ENCODE data around the gene SPINDOC.
"Not testable (repeated sequence)": the region's sequence is repeated elsewhere in the genome, so short reads cannot be mapped to it uniquely, and the experiment has no call there.

Gene SPINDOC

DNA sequence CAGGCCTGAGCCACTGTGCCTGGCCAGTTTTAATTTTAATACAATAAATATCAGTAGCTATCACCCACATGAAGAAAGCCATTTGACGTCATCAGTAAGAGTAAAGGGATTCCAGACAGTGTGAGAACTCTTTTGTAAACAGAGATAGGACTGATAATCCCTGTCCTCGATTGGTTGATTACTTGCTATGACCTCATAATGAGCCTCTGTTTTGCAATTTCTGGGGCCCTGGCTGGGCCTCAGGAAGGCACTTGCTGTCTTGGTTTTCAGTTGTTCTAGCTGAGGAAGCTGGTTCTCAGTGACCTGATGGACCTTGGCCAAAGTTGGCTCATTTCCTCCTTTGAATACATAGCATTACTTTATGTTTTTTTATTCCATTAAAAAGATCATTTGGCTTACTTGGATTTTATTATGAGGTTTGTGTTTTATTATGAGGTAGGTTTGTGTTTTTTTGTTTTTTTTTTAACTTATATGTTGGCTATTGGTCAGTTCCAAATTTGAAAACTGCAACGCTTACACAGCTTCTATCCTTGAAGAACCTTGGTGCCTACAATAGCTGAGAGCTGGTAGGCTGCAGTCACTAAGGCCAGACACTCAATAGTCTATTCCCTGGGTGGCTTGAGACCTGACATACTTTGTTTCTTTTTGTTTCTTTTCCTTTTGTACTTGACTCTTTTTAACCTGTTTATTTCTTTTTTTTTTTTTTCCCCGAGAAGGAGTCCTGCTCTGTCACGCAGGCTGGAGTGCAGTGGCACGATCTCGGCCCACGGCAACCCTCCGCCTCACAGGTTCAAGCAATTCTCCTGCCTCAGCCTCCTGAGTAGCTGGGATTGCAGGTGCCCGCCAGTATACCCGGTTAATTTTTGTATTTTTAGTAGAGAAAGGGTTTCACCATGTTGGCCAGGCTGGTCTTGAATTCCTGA lies 45.6 kb downstream of the SPINDOC start:
- no peak for DNase-seq

- no peak for DNase-seq
These were observed 49.7 kb downstream of the SPINDOC start for GRCh38 chr11:63862923-63863322.

- DNase-seq: not testable (repeated sequence)
These were observed 50.4 kb downstream of the SPINDOC start for GRCh38 chr11:63863620-63864019.

DNA sequence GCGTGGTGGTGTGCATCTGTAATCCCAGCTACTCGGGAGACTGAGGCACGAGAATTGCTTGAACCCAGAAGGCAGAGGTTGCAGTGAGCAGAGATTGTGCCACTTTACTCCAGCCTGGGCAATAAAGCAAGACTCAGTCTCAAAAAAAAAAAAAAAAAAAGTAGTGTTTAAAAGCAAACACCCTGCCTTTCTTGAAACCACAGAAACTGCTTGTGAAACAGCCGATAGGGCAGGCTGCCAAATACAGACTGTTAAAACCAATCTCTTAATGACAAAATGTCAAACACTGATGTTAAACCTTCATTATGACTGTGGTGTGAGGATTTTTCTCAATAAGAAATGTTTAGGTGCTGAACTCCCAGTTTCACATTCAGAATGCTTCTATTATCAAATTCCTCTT lies 53.0 kb downstream of the SPINDOC start:
- DNase-seq: peak; percentile 77

- DNase-seq: no peak
These were observed 54.3 kb downstream of the SPINDOC start for GRCh38 chr11:63867511-63867910.

- no peak for DNase-seq
These were observed 55.3 kb downstream of the SPINDOC start for GRCh38 chr11:63868399-63869064.

- no peak for DNase-seq
These were observed 55.9 kb downstream of the SPINDOC start for GRCh38 chr11:63869171-63869591.

DNA sequence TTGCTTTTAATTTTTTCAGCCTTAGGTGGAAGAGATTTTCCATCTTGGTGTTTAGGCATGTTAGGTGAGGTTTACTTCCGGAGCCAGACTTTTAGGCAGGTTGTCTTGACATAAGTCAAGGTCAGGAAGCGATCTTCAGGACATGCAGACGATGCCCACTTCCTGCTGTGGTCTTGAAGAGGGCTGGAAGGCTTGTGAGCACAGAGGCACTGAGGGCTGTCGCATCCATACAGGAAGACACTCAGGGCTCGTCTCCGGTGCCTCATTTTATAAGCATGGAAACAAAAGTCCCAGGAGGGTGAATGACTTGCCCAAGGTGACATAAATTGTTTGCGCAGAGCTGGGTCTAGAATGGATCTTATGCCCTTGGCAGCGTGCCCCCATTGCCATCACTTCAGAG lies 56.4 kb downstream of the SPINDOC start:
- DNase-seq: peak; percentile 68

- no peak for DNase-seq
These were observed 57.3 kb downstream of the SPINDOC start for GRCh38 chr11:63870351-63871140.

DNA sequence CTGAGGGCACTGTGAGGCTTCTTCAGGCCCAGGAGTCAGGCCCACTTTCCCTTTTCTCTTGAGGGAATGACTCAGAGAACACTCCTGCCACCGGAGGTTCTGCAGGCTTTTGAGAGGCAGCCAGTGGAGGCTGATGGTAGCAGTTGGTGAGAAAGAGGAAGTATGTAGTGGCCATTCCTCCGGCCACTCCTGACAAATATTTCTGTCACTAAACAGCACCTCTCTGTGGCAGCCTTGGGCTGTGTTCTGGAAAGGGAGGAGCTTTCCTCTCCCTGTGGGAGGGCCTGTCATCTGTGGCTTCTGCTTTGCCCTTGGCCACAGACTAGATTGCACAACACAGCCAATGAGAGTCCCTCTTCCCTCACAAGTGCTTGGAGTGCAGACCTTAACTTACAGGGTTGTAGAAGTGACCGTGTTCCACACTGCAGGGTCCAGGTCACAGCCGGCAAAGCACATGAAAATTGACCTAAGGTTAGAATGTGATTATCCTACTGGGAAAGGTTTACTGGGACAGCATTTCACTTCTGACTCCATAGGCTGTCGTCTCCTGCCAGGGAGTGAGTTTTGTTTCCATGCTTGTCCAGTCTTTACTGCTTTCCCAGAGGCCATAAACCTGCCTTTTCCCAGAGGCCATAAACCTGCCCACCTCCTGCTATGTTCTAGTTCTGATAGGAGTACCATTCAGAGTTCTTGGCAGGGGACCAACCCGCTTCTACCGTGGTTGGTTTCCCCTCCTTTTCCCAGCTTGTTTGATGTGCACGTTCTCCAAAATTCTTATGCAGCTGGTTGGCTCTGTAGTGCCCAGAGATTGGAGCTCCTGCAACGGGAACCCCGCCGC lies 58.9 kb downstream of the SPINDOC start:
- peak; percentile 31 for DNase-seq

GRCh38 chr11:63872800-63873197 lies 59.5 kb downstream of the SPINDOC start:
- no peak for DNase-seq

GRCh38 chr11:63873311-63873710 lies 60.1 kb downstream of the SPINDOC start:
- DNase-seq: no peak

GRCh38 chr11:63874511-63874910 lies 61.3 kb downstream of the SPINDOC start:
- DNase-seq: no peak

DNA sequence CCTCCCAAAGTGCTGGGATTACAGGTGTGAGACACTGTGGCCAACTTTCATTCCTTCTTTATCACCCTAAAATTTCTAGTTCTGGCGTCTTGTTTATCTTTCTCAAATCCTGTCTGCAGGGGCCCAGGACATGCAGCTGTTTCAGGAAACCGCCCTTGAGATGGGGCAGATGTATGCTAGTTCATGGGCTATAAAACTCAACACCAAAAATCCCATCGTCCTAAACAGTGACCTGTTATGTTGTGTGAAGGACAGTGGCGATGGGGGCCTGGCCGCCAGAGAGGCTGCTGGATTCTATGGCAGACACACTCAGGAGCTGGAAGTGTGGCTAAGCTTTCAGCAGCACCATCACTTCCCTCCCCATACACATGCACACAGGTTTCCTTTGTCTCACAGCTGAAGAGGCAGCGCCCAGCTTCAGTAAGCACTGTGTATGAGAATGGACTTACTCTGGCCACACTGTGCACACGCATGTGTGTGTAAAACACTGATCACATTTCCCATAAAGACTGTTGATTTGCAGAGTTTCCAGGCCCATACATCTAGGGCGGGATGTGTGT lies 62.3 kb downstream of the SPINDOC start:
- DNase-seq: no peak

GRCh38 chr11:63876616-63877015 lies 63.4 kb downstream of the SPINDOC start:
- DNase-seq: no peak

Measured in central memory CD4-positive, alpha-beta T cell (primary cell).